ENCODE data around the gene RPS16. TPM values are rescaled to one million over a fixed set of nuclear protein-coding genes. Genes with fewer than 3 reads are reported as not detected.
A peak's percentile ranks its signal among the peaks of the same experiment; 100 is the strongest.

The RPS16 gene
- total and polyA plus RNA-seq, 9 of the 15 experiments (the other 6 are each of a cell fraction or from before 2014, with no cell fraction given) = 82.6 to 3,671 (median 2,204) TPM

- TF ChIP-seq ERF (CRISPR knock-in tag; IDR thresholded peaks at IDR 0.05) (peak; percentile 93; the same call in 1 of the 2 replicates), E2F5 (CRISPR knock-in tag; IDR thresholded peaks at IDR 0.05) (peak; percentile 49; the same call in 1 of the 2 replicates), MLLT1 (IDR thresholded peaks at IDR 0.05) (peak in 1 of 2 experiments; percentile 77; a peak in 2 of 4 replicates), PHF21A (IDR thresholded peaks at IDR 0.05; ENCODE audit: borderline replicate concordance, low read depth) (no peak; the same call in 1 of the 2 replicates), CREB1 (IDR thresholded peaks at IDR 0.05) (0 out of 2 replicates have a peak, but pooled peaks have one; percentile 30), CREB1 (CRISPR knock-in tag; IDR thresholded peaks at IDR 0.05) (peak; percentile 69), ZBTB8A (IDR thresholded peaks at IDR 0.05; ENCODE audit: partially characterized antibody) (no peak), EGR1 (conservative IDR thresholded peaks at IDR 0.05) (peak; percentile 100), ZNF511 (CRISPR knock-in tag; IDR thresholded peaks at IDR 0.05) (peak; percentile 77; the same call in 1 of the 2 replicates), JUND (IDR thresholded peaks at IDR 0.05; ENCODE audit: borderline replicate concordance, low read depth, low read length) (peak; percentile 43; the same call in 1 of the 2 replicates), JUND (tag; IDR thresholded peaks at IDR 0.05; ENCODE audit: borderline replicate concordance, low read depth, low read length) (peak; percentile 64; the same call in 2 of the 3 replicates), NRF1 (conservative IDR thresholded peaks at IDR 0.05 in 1 of 2, IDR thresholded peaks at IDR 0.05 in 1 of 2) (peak; percentile 88 to 91), SMAD4 (CRISPR knock-in tag; conservative IDR thresholded peaks at IDR 0.05) (peak; percentile 94), NR2C2 (CRISPR knock-in tag; IDR thresholded peaks at IDR 0.05) (peak; percentile 11; the same call in 1 of the 2 replicates), NR2C2 (tag; IDR thresholded peaks at IDR 0.05) (no peak), XRCC3 (IDR thresholded peaks at IDR 0.05) (no peak), MXI1 (IDR thresholded peaks at IDR 0.05; ENCODE audit: low read depth, low read length) (peak; percentile 75), NR4A1 (CRISPR knock-in tag; IDR thresholded peaks at IDR 0.05) (no peak), NR4A1 (tag; IDR thresholded peaks at IDR 0.05) (peak; percentile 80), HES1 (IDR thresholded peaks at IDR 0.05; ENCODE audit: low read depth) (peak; percentile 84), RBM17 (IDR thresholded peaks at IDR 0.05; ENCODE audit: borderline replicate concordance, low read depth, low read length) (no peak), RBBP5 (IDR thresholded peaks at IDR 0.05; ENCODE audit: borderline replicate concordance, insufficient read depth, low read length, poor library complexity, severe bottlenecking) (peak; percentile 65)
These were observed 33.1 kb downstream of the RPS16 start (continued) for GRCh38 chr19:39402346-39403300.

Measured in K562 (cell line).